Activated CD8-positive, alpha-beta T cell treated with anti-CD3 and anti-CD28 coated beads for 36 hours (primary cell): ENCODE measurements around the gene MORC3. TPM values are rescaled to one million over a fixed set of nuclear protein-coding genes. Genes with fewer than 3 reads are reported as not detected.

Experiments used
- ATAC-seq: fragments of 200-7000 bp; cut with Tn5 transposase; one replicate; pipeline ENCODE4 v1.10.0; 2021; ENCODE audit warnings: mild to moderate bottlenecking, moderate library complexity
- CTCF ChIA-PET: fragments of 350-600 bp; sonication (Branson Sonifier 250); formaldehyde crosslinking; loops from one replicate; lab custom pipeline; 2021; ENCODE audit warnings: antibody characterized with exemption; lab: Charles Lee
- POLR2A ChIA-PET: fragments of 350-600 bp; sonication (Branson Sonifier 250); formaldehyde crosslinking; loops from one replicate; lab custom pipeline; 2021; ENCODE audit warnings: antibody characterized with exemption; lab: Charles Lee
- DNase-seq: peaks from one replicate; pipeline ENCODE4 v3.0.0-alpha.2; 2020
- H3K27ac Mint-ChIP-seq: one replicate; pipeline ENCODE4 v1.8.0; 2021; ENCODE audit warnings: mild to moderate bottlenecking, mixed read lengths
- H3K27me3 Mint-ChIP-seq: one replicate; pipeline ENCODE4 v1.8.0; 2021; ENCODE audit warnings: mixed read lengths
- H3K36me3 Mint-ChIP-seq: one replicate; pipeline ENCODE4 v1.8.0; 2021; ENCODE audit warnings: low read depth, mixed read lengths
- H3K4me1 Mint-ChIP-seq: one replicate; pipeline ENCODE4 v1.8.0; 2021; ENCODE audit warnings: low read depth, mixed read lengths
- H3K4me3 Mint-ChIP-seq: one replicate; pipeline ENCODE4 v1.8.0; 2021; ENCODE audit warnings: mild to moderate bottlenecking, moderate library complexity, mixed read lengths
- H3K9me3 Mint-ChIP-seq: one replicate; pipeline ENCODE4 v1.8.0; 2021; ENCODE audit warnings: mixed read lengths
- intact Hi-C: fragments of 100-400 bp; cut with micrococcal nuclease; formaldehyde crosslinking; loops from one replicate; pipeline ENCODE4 v1.10.0; 2022
- total RNA-seq, 2 experiments: library from RNA; stranded (reverse); gene quantifications; one replicate each; pipeline ENCODE4 v1.2.3, GENCODE V29; 2021
- TF ChIP-seq, protein P1 (sequence below): fragments of 200-600 bp; IDR thresholded peaks from one replicate; pipeline ENCODE4 v1.8.0; 2022; ENCODE audit warnings: antibody characterized with exemption, mild to moderate bottlenecking

Gene MORC3
- total RNA-seq, 2 experiments from 2014 or later, result 20.4 to 20.7 TPM

GRCh38 chr21:36344931-36345330 lies 24.9 kb downstream of the MORC3 start:
- no peak for ATAC-seq
- Mint-ChIP-seq H3K4me1 (peaks cover 3% of the 10 kb centered on the region), H3K4me3 (no peak overlapping the region), H3K36me3 (peaks cover 21% of the 10 kb centered on the region), H3K9me3 (no peaks in the 10 kb centered on the region), H3K27ac (no peak overlapping the region), H3K27me3 (no peaks in the 10 kb centered on the region)
- ChIA-PET CTCF (interaction anchor here (1.5 kb wide), 1 partner anchor 203 kb away, joined by 4 read pairs; no protein-coding TSS in a partner anchor), POLR2A (interaction anchor here (0.6 kb wide), 1 partner anchor 19 kb away, joined by 3 read pairs; no protein-coding TSS in a partner anchor)
- intact Hi-C loops, result no loop called here
- no peak for DNase-seq
- TF ChIP-seq, protein P1, sequence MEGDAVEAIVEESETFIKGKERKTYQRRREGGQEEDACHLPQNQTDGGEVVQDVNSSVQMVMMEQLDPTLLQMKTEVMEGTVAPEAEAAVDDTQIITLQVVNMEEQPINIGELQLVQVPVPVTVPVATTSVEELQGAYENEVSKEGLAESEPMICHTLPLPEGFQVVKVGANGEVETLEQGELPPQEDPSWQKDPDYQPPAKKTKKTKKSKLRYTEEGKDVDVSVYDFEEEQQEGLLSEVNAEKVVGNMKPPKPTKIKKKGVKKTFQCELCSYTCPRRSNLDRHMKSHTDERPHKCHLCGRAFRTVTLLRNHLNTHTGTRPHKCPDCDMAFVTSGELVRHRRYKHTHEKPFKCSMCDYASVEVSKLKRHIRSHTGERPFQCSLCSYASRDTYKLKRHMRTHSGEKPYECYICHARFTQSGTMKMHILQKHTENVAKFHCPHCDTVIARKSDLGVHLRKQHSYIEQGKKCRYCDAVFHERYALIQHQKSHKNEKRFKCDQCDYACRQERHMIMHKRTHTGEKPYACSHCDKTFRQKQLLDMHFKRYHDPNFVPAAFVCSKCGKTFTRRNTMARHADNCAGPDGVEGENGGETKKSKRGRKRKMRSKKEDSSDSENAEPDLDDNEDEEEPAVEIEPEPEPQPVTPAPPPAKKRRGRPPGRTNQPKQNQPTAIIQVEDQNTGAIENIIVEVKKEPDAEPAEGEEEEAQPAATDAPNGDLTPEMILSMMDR, result no peak

DNA sequence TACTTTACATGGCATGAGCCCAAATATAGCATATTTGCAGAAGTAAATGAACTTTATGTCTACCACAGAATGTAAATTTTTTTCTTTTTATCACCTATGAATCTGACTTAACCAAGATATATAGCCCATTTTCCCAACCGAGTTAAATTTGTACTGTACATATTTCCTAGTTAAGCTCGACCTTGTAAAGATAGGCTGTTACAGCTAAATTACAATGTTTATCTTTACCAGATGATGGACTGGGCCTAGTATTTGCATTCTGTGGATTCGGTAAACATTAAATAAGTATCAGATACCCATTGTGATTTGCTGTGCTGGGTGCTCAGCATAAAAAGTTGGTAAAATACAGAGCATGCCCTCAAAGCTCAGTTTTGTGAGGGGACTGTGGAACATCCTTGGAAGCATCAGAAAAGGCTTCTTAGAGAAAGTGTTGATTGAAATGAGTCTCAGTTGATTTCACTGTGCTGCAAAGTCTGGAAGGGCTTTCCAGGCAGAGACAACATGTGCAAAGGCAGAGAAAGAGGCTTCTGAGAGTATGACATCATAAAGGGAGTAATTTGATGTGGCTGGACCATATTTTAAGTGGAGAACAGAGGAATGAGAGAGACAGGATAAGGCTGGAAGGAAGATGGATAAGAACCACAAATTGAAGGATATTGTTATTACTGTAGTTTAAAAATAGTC lies 27.4 kb downstream of the MORC3 start:
- Mint-ChIP-seq H3K4me3 (no peak overlapping the region), H3K9me3 (no peaks in the 10 kb centered on the region), H3K27me3 (no peaks in the 10 kb centered on the region), H3K4me1 (peaks cover 3% of the 10 kb centered on the region), H3K36me3 (peaks cover 31% of the 10 kb centered on the region), H3K27ac (no peak overlapping the region)
- ChIA-PET CTCF (no interaction called here), POLR2A (no interaction called here)
- intact Hi-C loops, result no loop called here
- DNase-seq (no peak), ATAC-seq (no peak)
- TF ChIP-seq, protein P1, result no peak

DNA sequence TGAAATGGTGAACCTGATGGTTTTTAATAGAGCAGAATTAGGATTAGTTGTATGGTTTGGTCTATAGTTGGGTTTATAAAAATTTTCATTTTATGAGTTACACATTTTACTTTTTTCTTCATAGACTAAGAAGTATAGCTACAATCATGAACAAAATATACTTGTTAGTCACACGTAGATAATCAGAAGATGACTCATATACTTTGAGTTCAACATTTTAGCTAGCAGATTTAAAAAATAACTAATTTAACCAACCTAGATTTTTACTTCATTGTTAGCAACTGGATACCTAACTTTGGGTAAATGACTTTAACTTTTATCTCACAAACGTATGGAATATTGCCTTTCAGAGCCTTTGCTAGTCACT lies 27.9 kb downstream of the MORC3 start:
- TF ChIP-seq, protein P1, result no peak
- POLR2A ChIA-PET, result no interaction called here
- H3K36me3 Mint-ChIP-seq, result peaks cover 35% of the 10 kb centered on the region
- intact Hi-C loops, result no loop called here
- H3K4me1 Mint-ChIP-seq, result peaks cover 3% of the 10 kb centered on the region
- H3K27ac Mint-ChIP-seq, result no peak overlapping the region
- DNase-seq, result no peak
- CTCF ChIA-PET, result no interaction called here
- H3K27me3 Mint-ChIP-seq, result no peaks in the 10 kb centered on the region
- no peak overlapping the region for H3K4me3 Mint-ChIP-seq
- ATAC-seq, result no peak
- no peaks in the 10 kb centered on the region for H3K9me3 Mint-ChIP-seq

- peaks cover 32% of the 10 kb centered on the region for H3K36me3 Mint-ChIP-seq
- ChIA-PET POLR2A (interaction anchor here (1.2 kb wide), 1 partner anchor 13 kb away, joined by 3 read pairs; no protein-coding TSS in a partner anchor), CTCF (interaction anchor here (0.8 kb wide), 1 partner anchor 18 kb away, joined by 3 read pairs; no protein-coding TSS in a partner anchor)
- H3K27ac Mint-ChIP-seq, result no peak overlapping the region
- H3K27me3 Mint-ChIP-seq, result no peaks in the 10 kb centered on the region
- no peak for DNase-seq
- no peaks in the 10 kb centered on the region for H3K9me3 Mint-ChIP-seq
- TF ChIP-seq, protein P1, result no peak
- no peak for ATAC-seq
- intact Hi-C loops, result no loop called here
- peaks cover 3% of the 10 kb centered on the region for H3K4me1 Mint-ChIP-seq
- H3K4me3 Mint-ChIP-seq, result no peak overlapping the region
Measured at GRCh38 chr21:36349315-36349714, 29.3 kb downstream of the MORC3 start.

GRCh38 chr21:36350282-36350910 lies 30.4 kb downstream of the MORC3 start:
- POLR2A ChIA-PET, result interaction anchor here (1.2 kb wide), 1 partner anchor 14 kb away, joined by 3 read pairs; no protein-coding TSS in a partner anchor
- TF ChIP-seq, protein P1, result no peak

More at GRCh38 chr21:36350282-36350910, 30.4 kb downstream of the MORC3 start:
- no peak overlapping the region for H3K4me3 Mint-ChIP-seq
- H3K27ac Mint-ChIP-seq, result no peak overlapping the region
- H3K9me3 Mint-ChIP-seq, result no peaks in the 10 kb centered on the region
- ATAC-seq (no peak), DNase-seq (no peak)
- H3K4me1 Mint-ChIP-seq, result peaks cover 3% of the 10 kb centered on the region
- peaks cover 31% of the 10 kb centered on the region for H3K36me3 Mint-ChIP-seq
- no peaks in the 10 kb centered on the region for H3K27me3 Mint-ChIP-seq
- intact Hi-C loops, result no loop called here
- CTCF ChIA-PET, result no interaction called here
